Left ventricle myocardium inferior (tissue), 1 donor: ENCODE data around the gene PDS5B. TPM values are rescaled to one million over a fixed set of nuclear protein-coding genes. Genes with fewer than 3 reads are reported as not detected.

Source experiments
- DNase-seq: peaks from one replicate; pipeline ENCODE4 v3.0.0-alpha.2; 2020
- H3K27ac ChIP-seq: fragments of 200-600 bp; replicated peaks from 2 replicates; pipeline ENCODE4 v1.8.0; 2021
- H3K27me3 ChIP-seq: fragments of 200-600 bp; 2 replicates; pipeline ENCODE4 v1.8.0; 2021; ENCODE audit warnings: low read depth
- H3K36me3 ChIP-seq: fragments of 200-600 bp; 2 replicates; pipeline ENCODE4 v1.8.0; 2021
- H3K4me1 ChIP-seq: fragments of 200-600 bp; 2 replicates; pipeline ENCODE4 v1.8.0; 2021
- H3K4me3 ChIP-seq: fragments of 200-600 bp; 2 replicates; pipeline ENCODE4 v1.8.0; 2021; ENCODE audit warnings: mild to moderate bottlenecking, moderate library complexity
- H3K9me3 ChIP-seq: fragments of 200-600 bp; replicated peaks from 2 replicates; pipeline ENCODE4 v1.8.0; 2021
- CTCF ChIP-seq: fragments of 200-600 bp; IDR thresholded peaks from 2 replicates; pipeline ENCODE4 v1.8.0; 2021; ENCODE audit warnings: antibody characterized with exemption, mild to moderate bottlenecking, borderline replicate concordance
- intact Hi-C: fragments of 100-400 bp; cut with micrococcal nuclease; formaldehyde crosslinking; loops from one replicate; pipeline ENCODE4 v1.11.0; 2022
- total RNA-seq: library from RNA; stranded (reverse); fragmentation: NEBNext Ultra II Directional; extraction: Animal tissue kit (Norgen Biotek cat#: 25700); gene quantifications from one replicate; pipeline ENCODE4 v1.2.1, GENCODE V29; 2021
- donor health status: DM: no; HTN: yes; CAD: no; lungs with severe emphysema.

The PDS5B gene
- total RNA-seq, 1 donor from 2014 or later, result 20.4 TPM

- intact Hi-C loops, result no loop called here
- H3K4me1 ChIP-seq, result peaks cover 55% of the 10 kb centered on the region
- no peaks in the 10 kb centered on the region for H3K36me3 ChIP-seq
These were observed 5.8 kb downstream of the PDS5B start for GRCh38 chr13:32592082-32592481.

DNA sequence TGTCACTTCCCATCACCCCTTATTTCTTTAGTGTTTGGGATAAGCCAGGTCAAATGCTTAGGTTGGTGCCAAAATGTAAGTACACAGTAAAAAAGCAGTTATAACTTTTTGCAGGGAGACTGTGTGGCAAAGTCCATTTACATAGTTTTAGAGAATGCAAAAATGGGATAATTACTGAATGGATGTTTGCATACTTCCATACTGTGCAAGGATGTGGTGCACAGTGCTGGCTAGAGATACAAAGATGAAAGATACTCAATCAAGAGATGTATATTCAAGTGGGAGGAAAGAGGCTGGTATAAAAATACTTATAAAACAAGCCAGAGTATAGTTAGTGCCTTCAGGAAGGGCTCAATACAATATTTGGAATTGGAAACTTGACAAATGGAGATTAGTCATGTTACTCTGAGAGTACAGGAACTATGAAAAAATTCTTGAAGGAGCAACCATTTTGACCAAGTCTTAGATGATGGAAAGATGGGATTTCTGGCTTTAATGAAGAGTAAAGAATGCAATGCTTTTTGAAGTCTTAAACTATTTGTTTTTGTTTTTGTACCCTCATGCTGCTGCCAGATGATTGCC is 8.0 kb downstream of the PDS5B start:
- intact Hi-C loops, result no loop called here
- H3K9me3 ChIP-seq, result peaks cover 9% of the 10 kb centered on the region
- DNase-seq, result no peak
- no peak overlapping the region for H3K27ac ChIP-seq
- H3K27me3 ChIP-seq, result no peaks in the 10 kb centered on the region
- no peak overlapping the region for H3K4me3 ChIP-seq
- no peaks in the 10 kb centered on the region for H3K36me3 ChIP-seq
- no peak for TF ChIP-seq CTCF
- peaks cover 34% of the 10 kb centered on the region for H3K4me1 ChIP-seq

More at GRCh38 chr13:32592082-32592481, 5.8 kb downstream of the PDS5B start:
- Histone ChIP-seq H3K27ac (no peak overlapping the region), H3K4me3 (no peak overlapping the region), H3K9me3 (no peaks in the 10 kb centered on the region), H3K27me3 (no peaks in the 10 kb centered on the region)
- no peak for TF ChIP-seq CTCF
- no peak for DNase-seq

- H3K36me3 ChIP-seq, result no peaks in the 10 kb centered on the region
- peaks cover 9% of the 10 kb centered on the region for H3K9me3 ChIP-seq
- peaks cover 25% of the 10 kb centered on the region for H3K4me1 ChIP-seq
- H3K27me3 ChIP-seq, result no peaks in the 10 kb centered on the region
- intact Hi-C loops, result no loop called here
- no peak overlapping the region for H3K27ac ChIP-seq
- TF ChIP-seq CTCF, result no peak
- DNase-seq, result no peak
- H3K4me3 ChIP-seq, result no peak overlapping the region
These were observed 9.1 kb downstream of the PDS5B start for GRCh38 chr13:32595306-32595705.

DNA sequence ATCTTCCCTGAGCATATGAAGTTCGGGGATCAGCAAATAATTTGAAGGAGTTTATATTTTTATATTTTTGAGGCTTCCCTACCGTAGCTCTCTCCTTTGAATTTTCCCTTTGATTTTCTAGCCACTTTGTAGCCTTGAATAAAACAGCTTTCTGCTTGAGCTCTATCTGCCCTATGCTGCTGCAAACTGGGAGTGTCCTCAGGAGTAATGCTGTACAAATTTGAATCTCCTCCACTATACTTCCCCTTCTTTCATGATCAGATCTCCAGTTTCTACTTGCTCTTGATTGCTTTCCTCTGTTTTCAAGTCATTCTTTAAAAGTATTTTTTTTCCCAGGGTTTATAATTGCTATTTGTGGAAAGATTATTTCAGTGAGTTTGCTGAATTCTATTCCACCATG is 14.6 kb downstream of the PDS5B start:
- Histone ChIP-seq H3K4me1 (peaks cover 15% of the 10 kb centered on the region), H3K9me3 (peaks cover 9% of the 10 kb centered on the region), H3K27me3 (no peaks in the 10 kb centered on the region), H3K4me3 (no peak overlapping the region), H3K36me3 (no peaks in the 10 kb centered on the region), H3K27ac (no peak overlapping the region)
- intact Hi-C loops, result no loop called here
- no peak for DNase-seq
- no peak for TF ChIP-seq CTCF

GRCh38 chr13:32609428-32609827 is 23.2 kb downstream of the PDS5B start:
- Histone ChIP-seq H3K9me3 (peaks cover 21% of the 10 kb centered on the region), H3K4me3 (no peak overlapping the region), H3K27me3 (no peaks in the 10 kb centered on the region), H3K4me1 (peaks cover 3% of the 10 kb centered on the region), H3K36me3 (no peaks in the 10 kb centered on the region), H3K27ac (no peak overlapping the region)
- no peak for DNase-seq
- intact Hi-C loops, result no loop called here
- TF ChIP-seq CTCF, result no peak
